ENCODE results near the gene KDM2B. TPM values are rescaled to one million over a fixed set of nuclear protein-coding genes. Genes with fewer than 3 reads are reported as not detected.

KDM2B gene
- total and polyA plus RNA-seq, 10 of the 15 experiments (the other 5 are each of a cell fraction or from before 2014, with no cell fraction given): 13.6 to 124 (median 40.4) TPM

DNA sequence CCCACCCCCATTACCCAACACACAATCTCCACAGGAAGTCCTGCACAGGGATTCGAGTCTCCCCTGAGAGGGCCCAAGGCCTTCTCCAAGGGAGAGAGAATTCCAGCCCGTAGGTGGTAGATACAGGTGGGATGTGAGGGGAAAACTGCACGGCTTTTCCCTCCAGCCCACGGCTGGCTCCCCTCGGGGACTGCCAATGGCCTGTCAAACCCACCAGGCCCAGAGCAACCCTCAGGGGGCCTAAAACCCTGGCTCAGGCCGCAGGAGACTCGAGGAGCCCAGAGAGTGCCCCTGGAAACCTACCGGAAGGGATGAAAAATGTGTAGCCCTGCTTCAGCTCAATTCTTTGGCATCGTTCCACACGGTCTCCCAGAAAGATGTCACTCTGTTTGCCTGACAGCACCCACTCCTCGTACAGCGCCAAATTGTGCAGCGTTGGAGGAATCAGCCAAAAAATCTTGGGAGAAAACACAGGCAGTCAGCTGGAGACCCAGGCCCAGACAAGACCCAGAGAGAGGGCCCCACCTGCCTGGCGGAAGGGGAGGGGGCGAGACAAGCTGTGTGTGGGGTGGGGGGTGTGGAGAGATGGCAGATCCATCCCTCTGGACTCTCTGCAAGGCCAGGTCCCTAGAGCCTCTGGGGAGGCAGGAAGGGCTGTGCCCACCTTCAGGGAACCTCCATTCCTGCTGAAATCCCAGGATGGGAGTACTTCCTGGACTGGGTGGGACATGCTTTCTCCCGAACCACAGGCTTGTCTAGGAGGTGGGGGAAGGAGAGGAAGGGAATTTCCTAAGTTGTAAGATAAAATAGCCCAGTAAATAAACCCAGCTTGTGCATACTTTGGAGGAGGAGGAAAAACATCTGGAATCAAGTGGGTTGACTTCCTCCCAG lies 48.1 kb downstream of the KDM2B start:
- in situ Hi-C loops (cut with MboI): no loop called here
- intact Hi-C loops (cut with micrococcal nuclease; ENCODE audit: unreplicated experiment): no loop called here
- Histone ChIP-seq H3K27ac (ENCODE audit: control insufficient read depth, insufficient read depth) (peak overlapping the region; percentile 64; the same call in 1 of the 2 replicates), H3K36me3 (ENCODE audit: control insufficient read depth in 2 of 2, insufficient read depth in 2 of 2, low read length in 1 of 2) (peaks cover 0 to 1% of the 10 kb centered on the region in 2 experiments; a peak in 2 of 4 replicates), H2AFZ (ENCODE audit: control insufficient read depth, low read depth, low read length) (no peak overlapping the region), H4K20me1 (ENCODE audit: control insufficient read depth, insufficient read depth) (no peaks in the 10 kb centered on the region), H3K9ac (ENCODE audit: control insufficient read depth, insufficient read depth, low read length) (peak overlapping the region; percentile 65), H3K9me3 (replicated peaks; ENCODE audit: control insufficient read depth, insufficient read depth, low read length) (no peaks in the 10 kb centered on the region), H3K4me2 (ENCODE audit: control insufficient read depth, insufficient read depth) (peak overlapping the region; percentile 91), H3K4me3 (peak overlapping the region; percentile 63), H3K4me1 (ENCODE audit: control insufficient read depth, insufficient read depth, low read length) (peaks cover 20% of the 10 kb centered on the region), H3K27me3 (replicated peaks in 1 of 2; ENCODE audit: control insufficient read depth in 2 of 2, insufficient read depth in 2 of 2, low read length in 1 of 2) (no peaks in the 10 kb centered on the region), H3K79me2 (ENCODE audit: control insufficient read depth, insufficient read depth, low read length) (peaks cover 63% of the 10 kb centered on the region)
- BruUV-seq (replicated peaks): no TSS peak
- FAIRE-seq: no peak
- TF ChIP-seq TARDBP (IDR thresholded peaks at IDR 0.05; ENCODE audit: borderline replicate concordance): no peak
- WGBS (ENCODE audit: insufficient coverage, insufficient replicate concordance, low lambda C conversion rate, missing lambda C conversion rate): 76% methylated on average over 14 of the region's 16 CpGs
- no peak for ATAC-seq
- RAD21 ChIA-PET (ENCODE audit: unreplicated experiment): interaction anchor here (1.1 to 1.6 kb wide), 4 partner anchors 15 to 131 kb away, joined by 3 to 4 read pairs (median 4); partner anchors contain the start of gene KDM2B
- CTCF ChIA-PET: interaction anchor here (0.6 to 1.2 kb wide), 4 partner anchors 34 to 136 kb away, joined by 3 to 4 read pairs (median 3); no protein-coding TSS in a partner anchor
- no peak for DNase-seq (ENCODE audit: low read depth, low spot score)
- POLR2A ChIA-PET: interaction anchor here (0.5 to 2.7 kb wide), 10 partner anchors 10 to 96 kb away, joined by 3 to 15 read pairs (median 4); partner anchors contain the start of gene ORAI1
- SMC1A ChIA-PET (ENCODE audit: uncharacterized antibody, unreplicated experiment): interaction anchor here (0.9 to 5.2 kb wide), 9 partner anchors 11 to 136 kb away, joined by 3 to 40 read pairs (median 4); partner anchors contain the start of genes KDM2B and MORN3

GRCh38 chr12:121531356-121531750 lies 49.5 kb downstream of the KDM2B start:
- TF ChIP-seq MTA2 (IDR thresholded peaks at IDR 0.05; ENCODE audit: low read depth) (no peak), KDM1A (IDR thresholded peaks at IDR 0.05; ENCODE audit: borderline replicate concordance) (no peak), ZNF217 (IDR thresholded peaks at IDR 0.05) (peak; percentile 83; the same call in 1 of the 2 replicates), NR2C2 (IDR thresholded peaks at IDR 0.05; ENCODE audit: borderline replicate concordance, control insufficient read depth, insufficient read length, low read depth) (no peak), CHD4 (IDR thresholded peaks at IDR 0.05) (peak; percentile 90; the same call in 1 of the 2 replicates), RUNX3 (IDR thresholded peaks at IDR 0.05; ENCODE audit: low read length) (peak; percentile 20; the same call in 1 of the 2 replicates), ZNF274 (IDR thresholded peaks at IDR 0.05; ENCODE audit: insufficient read depth, insufficient read length) (no peak), FOXM1 (IDR thresholded peaks at IDR 0.05; ENCODE audit: low read depth, low read length) (no peak)
- no peak overlapping the region for H2AFZ ChIP-seq (ENCODE audit: control insufficient read depth, low read depth, low read length)
- H3K4me1 ChIP-seq (ENCODE audit: control insufficient read depth, insufficient read depth, low read length): peaks cover 20% of the 10 kb centered on the region
- peaks cover under 1 to 3% of the 10 kb centered on the region in 2 experiments; a peak in 2 of 4 replicates for H3K36me3 ChIP-seq (ENCODE audit: control insufficient read depth in 2 of 2, insufficient read depth in 2 of 2, low read length in 1 of 2)
- POLR2A ChIA-PET: interaction anchor here (0.5 to 1.3 kb wide), 6 partner anchors 8 to 141 kb away, joined by 3 to 5 read pairs (median 4); no protein-coding TSS in a partner anchor
- DNase-seq (ENCODE audit: low read depth, low spot score) (no peak), FAIRE-seq (no peak), ATAC-seq (no peak)
- in situ Hi-C loops (cut with MboI) (no loop called here), intact Hi-C loops (cut with micrococcal nuclease; ENCODE audit: unreplicated experiment) (no loop called here)
- 50% methylated on average over 1 of the region's 1 CpG for WGBS (ENCODE audit: insufficient coverage, insufficient replicate concordance, low lambda C conversion rate, missing lambda C conversion rate)
- peak overlapping the region; percentile 63; the same call in 1 of the 2 replicates for H3K4me3 ChIP-seq
- CTCF ChIA-PET: interaction anchor here (0.6 to 1.8 kb wide), 6 partner anchors 37 to 137 kb away, joined by 3 to 7 read pairs (median 4); no protein-coding TSS in a partner anchor
- no TSS peak for BruUV-seq (replicated peaks)
- no peaks in the 10 kb centered on the region for H4K20me1 ChIP-seq (ENCODE audit: control insufficient read depth, insufficient read depth)
- peak overlapping the region; percentile 9; the same call in 1 of the 2 replicates for H3K27ac ChIP-seq (ENCODE audit: control insufficient read depth, insufficient read depth)
- SMC1A ChIA-PET (ENCODE audit: uncharacterized antibody, unreplicated experiment): interaction anchor here (0.9 to 2.1 kb wide), 4 partner anchors 10 to 29 kb away, joined by 3 to 6 read pairs (median 5); no protein-coding TSS in a partner anchor
- H3K9me3 ChIP-seq (replicated peaks; ENCODE audit: control insufficient read depth, insufficient read depth, low read length): no peaks in the 10 kb centered on the region
- H3K79me2 ChIP-seq (ENCODE audit: control insufficient read depth, insufficient read depth, low read length): peaks cover 66% of the 10 kb centered on the region
- RAD21 ChIA-PET (ENCODE audit: unreplicated experiment): interaction anchor here (0.8 to 1.2 kb wide), 3 partner anchors 10 to 96 kb away, joined by 3 to 4 read pairs (median 3); no protein-coding TSS in a partner anchor
- H3K4me2 ChIP-seq (ENCODE audit: control insufficient read depth, insufficient read depth): peak overlapping the region; percentile 91
- no peak overlapping the region for H3K9ac ChIP-seq (ENCODE audit: control insufficient read depth, insufficient read depth, low read length)
- no peaks in the 10 kb centered on the region for H3K27me3 ChIP-seq (replicated peaks in 1 of 2; ENCODE audit: control insufficient read depth in 2 of 2, insufficient read depth in 2 of 2, low read length in 1 of 2)

Measured in GM12878 (cell line).